ENCODE measurements around the gene PARG.
"Not testable (repeated sequence)": the region's sequence is repeated elsewhere in the genome, so short reads cannot be mapped to it uniquely, and the experiment has no call there.

The PARG gene

GRCh38 chr10:49941447-49942338 is at the start of gene PARG, which contains the start of gene TIMM23B:
TSS of gene PARG (minus strand) at chr10:49942027. CDS start at chr10:49941725, 302 bp downstream.
TSS of gene TIMM23B (plus strand) at chr10:49942053. CDS start at chr10:49942195, 142 bp downstream.
- DNase-seq (ENCODE audit: low read depth in 2 of 2), result peak; percentile 62 to 69

- not testable (repeated sequence) for DNase-seq (ENCODE audit: low read depth in 2 of 2)
These were observed 46.5 kb upstream of the PARG start, which contains the start of gene AGAP6 for GRCh38 chr10:49988376-49988775. TSS of gene AGAP6 (plus strand) at chr10:49988406. CDS start at chr10:49988716, 310 bp downstream.

GRCh38 chr10:49987207-49987606 is 45.4 kb upstream of the PARG start:
- DNase-seq (ENCODE audit: low read depth in 2 of 2), result not testable (repeated sequence)

- not testable (repeated sequence) for DNase-seq (ENCODE audit: low read depth in 2 of 2)
These were observed 35.9 kb upstream of the PARG start for GRCh38 chr10:49977756-49978155.

GRCh38 chr10:49972094-49972493 is 30.3 kb upstream of the PARG start:
- not testable (repeated sequence) for DNase-seq (ENCODE audit: low read depth in 2 of 2)

- DNase-seq (ENCODE audit: low read depth in 2 of 2), result not testable (repeated sequence)
These were observed 29.6 kb upstream of the PARG start for GRCh38 chr10:49971466-49971865.

- DNase-seq (ENCODE audit: low read depth in 2 of 2), result not testable (repeated sequence)
These were observed 28.6 kb upstream of the PARG start for GRCh38 chr10:49970331-49970857.

- not testable (repeated sequence) for DNase-seq (ENCODE audit: low read depth in 2 of 2)
These were observed 11.3 kb upstream of the PARG start for GRCh38 chr10:49953122-49953521.

GRCh38 chr10:49952006-49952405 is 10.2 kb upstream of the PARG start:
- not testable (repeated sequence) for DNase-seq (ENCODE audit: low read depth in 2 of 2)

- DNase-seq (ENCODE audit: low read depth in 2 of 2), result not testable (repeated sequence)
These were observed 6.9 kb upstream of the PARG start for GRCh38 chr10:49948737-49949136.

GRCh38 chr10:49948142-49948541 is 6.3 kb upstream of the PARG start:
- not testable (repeated sequence) for DNase-seq (ENCODE audit: low read depth in 2 of 2)

- not testable (repeated sequence) for DNase-seq (ENCODE audit: low read depth in 2 of 2)
These were observed 1.8 kb upstream of the PARG start for GRCh38 chr10:49943607-49944006.

- DNase-seq (ENCODE audit: low read depth in 2 of 2), result not testable (repeated sequence)
These were observed 495 bp upstream of the PARG start for GRCh38 chr10:49942339-49942705.

- DNase-seq (ENCODE audit: low read depth in 2 of 2), result not testable (repeated sequence)
These were observed 9.7 kb downstream of the PARG start for GRCh38 chr10:49931959-49932728.

- DNase-seq (ENCODE audit: low read depth in 2 of 2), result not testable (repeated sequence)
These were observed 10.6 kb downstream of the PARG start for GRCh38 chr10:49931276-49931675.

GRCh38 chr10:49923572-49923971 is 18.3 kb downstream of the PARG start:
- DNase-seq (ENCODE audit: low read depth in 2 of 2), result not testable (repeated sequence)

GRCh38 chr10:49922041-49922440 is 19.8 kb downstream of the PARG start:
- DNase-seq (ENCODE audit: low read depth in 2 of 2), result not testable (repeated sequence)

- DNase-seq (ENCODE audit: low read depth in 2 of 2), result not testable (repeated sequence)
These were observed 23.9 kb downstream of the PARG start for GRCh38 chr10:49917927-49918326.

- not testable (repeated sequence) for DNase-seq (ENCODE audit: low read depth in 2 of 2)
These were observed 25.4 kb downstream of the PARG start for GRCh38 chr10:49916451-49916850.

- DNase-seq (ENCODE audit: low read depth in 2 of 2), result not testable (repeated sequence)
These were observed 31.5 kb downstream of the PARG start for GRCh38 chr10:49910295-49910694.

GRCh38 chr10:49908290-49909080 is 33.3 kb downstream of the PARG start:
- DNase-seq (ENCODE audit: low read depth in 2 of 2), result not testable (repeated sequence)

Data from stimulated activated CD4-positive, alpha-beta T cell treated with anti-CD3 and anti-CD28 coated beads, Interleukin-1b, Interleukin-23, amount 100 ng/mL, for 4 hours (primary cell).